ENCODE results near the gene XXYLT1. TPM values are rescaled to one million over a fixed set of nuclear protein-coding genes. Genes with fewer than 3 reads are reported as not detected.

Gene XXYLT1
- polyA plus RNA-seq, 2 of the 4 experiments (the other 2 are of a cell fraction) = 11.9 to 12.0 TPM

GRCh38 chr3:195150181-195151118 is 120.5 kb downstream of the XXYLT1 start:
- DNase-seq (ENCODE audit: low read depth in 1 of 2, low spot score in 1 of 2) = no peak
- Histone ChIP-seq H3K4me3 (no peak overlapping the region), H3K27ac (no peak overlapping the region), H3K4me1 (peaks cover 7% of the 10 kb centered on the region; the same call in 1 of the 3 replicates), H3K4me2 (no peak overlapping the region), H3K9me3 (no peaks in the 10 kb centered on the region)
- ChIA-PET POLR2A (no interaction called here), CTCF (no interaction called here)
- WGBS (ENCODE audit: missing lambda C conversion rate) = 92% methylated on average over 19 of the region's 20 CpGs
- ATAC-seq = no peak
- no peak for FAIRE-seq
- TF ChIP-seq EHMT2 (IDR thresholded peaks at IDR 0.05; ENCODE audit: low read depth) (no peak), BCL3 (IDR thresholded peaks at IDR 0.05) (no peak), FOSB (CRISPR knock-in tag; IDR thresholded peaks at IDR 0.05) (no peak), ZFP36 (IDR thresholded peaks at IDR 0.05; ENCODE audit: borderline replicate concordance, partially characterized antibody) (peak; percentile 43), BHLHE40 (IDR thresholded peaks at IDR 0.05; ENCODE audit: low read depth, low read length) (no peak)

- DNase-seq (ENCODE audit: low read depth in 1 of 2, low spot score in 1 of 2) (no peak), ATAC-seq (no peak), FAIRE-seq (no peak)
- Histone ChIP-seq H3K4me3 (no peak overlapping the region), H3K9me3 (no peaks in the 10 kb centered on the region), H3K27ac (no peak overlapping the region), H3K4me2 (no peak overlapping the region), H3K4me1 (peaks cover 7% of the 10 kb centered on the region; the same call in 1 of the 3 replicates)
- CTCF ChIA-PET = no interaction called here
- POLR2A ChIA-PET = no interaction called here
- WGBS (ENCODE audit: missing lambda C conversion rate) = 83% methylated on average over 15 of the region's 15 CpGs
- TF ChIP-seq RARB (CRISPR knock-in tag; IDR thresholded peaks at IDR 0.05) (no peak), PHF8 (IDR thresholded peaks at IDR 0.05; ENCODE audit: borderline replicate concordance, low read depth) (no peak), EHMT2 (IDR thresholded peaks at IDR 0.05; ENCODE audit: low read depth) (no peak), FOXS1 (CRISPR knock-in tag; IDR thresholded peaks at IDR 0.05) (no peak), ATOH8 (CRISPR knock-in tag; IDR thresholded peaks at IDR 0.05; ENCODE audit: low read depth) (no peak), ELK1 (IDR thresholded peaks at IDR 0.05; ENCODE audit: low read depth, low read length) (no peak), TP53 (CRISPR knock-in tag; IDR thresholded peaks at IDR 0.05) (no peak), MAFK (IDR thresholded peaks at IDR 0.05; ENCODE audit: partially characterized antibody) (no peak), CHD4 (IDR thresholded peaks at IDR 0.05; ENCODE audit: borderline replicate concordance) (no peak), HOXB5 (CRISPR knock-in tag; IDR thresholded peaks at IDR 0.05) (no peak), POLR2AphosphoS2 (conservative IDR thresholded peaks at IDR 0.05; ENCODE audit: low read length) (no peak), HEYL (CRISPR knock-in tag; IDR thresholded peaks at IDR 0.05) (no peak), ESRRA (IDR thresholded peaks at IDR 0.05; ENCODE audit: borderline replicate concordance, low read length) (no peak), ZFP36 (IDR thresholded peaks at IDR 0.05; ENCODE audit: borderline replicate concordance, partially characterized antibody) (no peak), JUN (IDR thresholded peaks at IDR 0.05) (no peak), BHLHE40 (IDR thresholded peaks at IDR 0.05; ENCODE audit: low read depth, low read length) (no peak), ZSCAN20 (CRISPR knock-in tag; IDR thresholded peaks at IDR 0.05) (no peak), CBX2 (IDR thresholded peaks at IDR 0.05; ENCODE audit: borderline replicate concordance, low read depth) (no peak), KDM5A (IDR thresholded peaks at IDR 0.05) (no peak)
These were observed 121.5 kb downstream of the XXYLT1 start for GRCh38 chr3:195149292-195150030.

Measured in A549 (cell line).